SU-DHL-6 (cell line): ENCODE data around the gene FAM81A.

Experiments
- H2AFZ ChIP-seq: fragments of 200-600 bp; sonication (generic); 2 replicates; pipeline ENCODE4 v1.6.1; 2014; ENCODE audit warnings: low read depth, mild to moderate bottlenecking, moderate library complexity, mixed read lengths, antibody characterized with exemption, low read length; ENCODE audit not compliant: severe bottlenecking
- H3F3A ChIP-seq: fragments of 200-600 bp; shearing (Covaris generic); 2 replicates; pipeline ENCODE4 v1.6.0; 2016; ENCODE audit warnings: antibody characterized with exemption, mild to moderate bottlenecking; ENCODE audit not compliant: insufficient read depth
- H3K27ac ChIP-seq: fragments of 200-600 bp; sonication (generic); 2 replicates; pipeline ENCODE4 v1.5.1; 2016; ENCODE audit warnings: low read depth, mild to moderate bottlenecking, low read length, moderate library complexity, mixed read lengths
- H3K27me3 ChIP-seq: fragments of 200-600 bp; sonication (generic), shearing (Covaris generic); 2 replicates; pipeline ENCODE4 v1.6.0; 2014; ENCODE audit warnings: mild to moderate bottlenecking, low read length
- H3K36me3 ChIP-seq: fragments of 200-600 bp; sonication (generic); 2 replicates; pipeline ENCODE4 v1.6.1; 2014; ENCODE audit warnings: mild to moderate bottlenecking, low read length, mixed read lengths
- H3K4me2 ChIP-seq: fragments of 300-600, 200-600 bp; shearing (Covaris generic), sonication (generic); 2 replicates; pipeline ENCODE4 v1.6.0; 2014; ENCODE audit warnings: low read length, low read depth, mild to moderate bottlenecking; ENCODE audit not compliant: poor library complexity, severe bottlenecking
- H3K4me3 ChIP-seq: fragments of 200-600 bp; sonication (generic); 2 replicates; pipeline ENCODE4 v1.5.1; 2014; ENCODE audit warnings: antibody characterized with exemption, low read length, mild to moderate bottlenecking, mixed read lengths; ENCODE audit not compliant: insufficient read depth, poor library complexity, severe bottlenecking
- H3K79me2 ChIP-seq: fragments of 200-600 bp; sonication (generic); 2 replicates; pipeline ENCODE4 v1.6.1; 2014; ENCODE audit warnings: mild to moderate bottlenecking, low read length, moderate library complexity; ENCODE audit not compliant: insufficient read depth
- H3K9ac ChIP-seq: fragments of 200-600 bp; sonication (generic); 2 replicates; pipeline ENCODE4 v1.7.0; 2014; ENCODE audit warnings: mild to moderate bottlenecking, low read length
- H3K9me2 ChIP-seq: fragments of 200-600 bp; sonication (generic); replicated peaks from 2 replicates; pipeline ENCODE4 v1.6.1; 2014; ENCODE audit warnings: low read length; ENCODE audit not compliant: insufficient read depth
- H3K9me3 ChIP-seq: fragments of 200-600 bp; sonication (generic); 2 replicates; pipeline ENCODE4 v1.6.1; 2014; ENCODE audit warnings: low read length, mixed read lengths; ENCODE audit not compliant: insufficient read depth
- H4K20me1 ChIP-seq: fragments of 200-600 bp; sonication (generic); 2 replicates; pipeline ENCODE4 v1.6.1; 2014; ENCODE audit warnings: low read depth, mild to moderate bottlenecking, antibody characterized with exemption, low read length, moderate library complexity, mixed read lengths
- CTCF ChIP-seq: fragments of 200-600 bp; sonication (generic); IDR thresholded peaks from one replicate; pipeline ENCODE4 v1.5.1; 2017; ENCODE audit warnings: antibody characterized with exemption, mild to moderate bottlenecking, low read length, moderate library complexity; ENCODE audit not compliant: insufficient read depth, poor library complexity, severe bottlenecking
- EZH2phosphoT487 ChIP-seq: fragments of 200-600 bp; sonication (generic), shearing (Covaris generic); conservative IDR thresholded peaks from 2 replicates; pipeline ENCODE4 v1.6.1; 2018; ENCODE audit warnings: mild to moderate bottlenecking, antibody characterized with exemption, low read length, moderate library complexity, mixed read lengths

The FAM81A gene

GRCh38 chr15:59521443-59521842 is 83.5 kb downstream of the FAM81A start:
- Histone ChIP-seq H3K9me2 (no peaks in the 10 kb centered on the region), H3K36me3 (peaks cover 27% of the 10 kb centered on the region), H3K79me2 (no peaks in the 10 kb centered on the region), H3K9me3 (no peaks in the 10 kb centered on the region), H3K4me2 (no peak overlapping the region), H3K4me3 (no peak overlapping the region), H3F3A (peaks cover 36% of the 10 kb centered on the region), H3K27me3 (no peaks in the 10 kb centered on the region), H3K27ac (no peak overlapping the region), H2AFZ (no peak overlapping the region), H4K20me1 (no peaks in the 10 kb centered on the region), H3K9ac (no peak overlapping the region)
- TF ChIP-seq CTCF (no peak), EZH2phosphoT487 (no peak)

GRCh38 chr15:59522988-59523461 is 85.0 kb downstream of the FAM81A start:
- Histone ChIP-seq H3K9ac (no peak overlapping the region), H3K27me3 (no peaks in the 10 kb centered on the region), H3K9me3 (no peaks in the 10 kb centered on the region), H3K4me3 (no peak overlapping the region), H3F3A (peaks cover 23% of the 10 kb centered on the region), H3K36me3 (peaks cover 27% of the 10 kb centered on the region), H4K20me1 (no peaks in the 10 kb centered on the region), H3K27ac (no peak overlapping the region), H3K4me2 (no peak overlapping the region), H2AFZ (no peak overlapping the region), H3K9me2 (no peaks in the 10 kb centered on the region), H3K79me2 (no peaks in the 10 kb centered on the region)
- TF ChIP-seq CTCF (no peak), EZH2phosphoT487 (no peak)

DNA sequence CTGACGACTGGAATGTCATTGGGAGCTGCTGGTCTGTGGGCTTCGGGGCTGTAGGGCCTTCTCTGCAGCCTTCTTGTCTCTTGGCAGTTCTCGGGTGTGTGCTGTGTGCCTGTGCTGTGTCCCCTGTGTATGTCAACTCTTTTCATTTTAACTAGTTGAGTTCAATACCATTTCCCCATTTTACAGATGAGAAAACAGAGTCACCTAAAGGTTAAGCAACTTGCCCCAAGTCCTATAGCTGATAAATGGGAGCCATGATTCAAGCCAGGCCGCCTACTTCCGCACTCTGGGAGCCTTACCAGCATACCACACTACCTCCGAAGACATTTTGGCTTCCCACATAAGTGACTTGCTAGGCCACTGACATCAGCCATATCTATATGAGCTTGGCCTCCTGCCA is 85.7 kb downstream of the FAM81A start:
- H2AFZ ChIP-seq: no peak overlapping the region
- no peak overlapping the region for H3K4me3 ChIP-seq
- H3K4me2 ChIP-seq: no peak overlapping the region
- H3K27ac ChIP-seq: no peak overlapping the region
- no peaks in the 10 kb centered on the region for H3K79me2 ChIP-seq
- H3K9me3 ChIP-seq: no peaks in the 10 kb centered on the region
- peaks cover 27% of the 10 kb centered on the region for H3K36me3 ChIP-seq
- H3K9ac ChIP-seq: no peak overlapping the region
- H3K9me2 ChIP-seq: no peaks in the 10 kb centered on the region
- peaks cover 23% of the 10 kb centered on the region for H3F3A ChIP-seq
- no peak for TF ChIP-seq EZH2phosphoT487
- no peak for TF ChIP-seq CTCF
- H3K27me3 ChIP-seq: no peaks in the 10 kb centered on the region
- H4K20me1 ChIP-seq: no peaks in the 10 kb centered on the region
